Small intestine (tissue), 7 donors: Measurements from ENCODE around the gene OPALIN. TPM values are rescaled to one million over a fixed set of nuclear protein-coding genes. Genes with fewer than 3 reads are reported as not detected.

Experiments
- DNase-seq, 2 donors: peaks; one replicate each; pipeline versions ENCODE4 v3.0.0 to v3.0.0-alpha.2; 2013
- FAIRE-seq: peaks from 2 replicates; lab custom pipeline; 2012; peaks lifted over from hg19 to GRCh38; lab: Jason Lieb, UNC
- H3K27ac ChIP-seq, 3 donors: one replicate each; pipeline ENCODE4 v1.5.1; 2013; ENCODE audit warnings: low read length in 2 of 3, mild to moderate bottlenecking in 2 of 3, control low read depth in 1 of 3, inconsistent platforms in 1 of 3, low read depth in 1 of 3, moderate library complexity in 1 of 3
- H3K27me3 ChIP-seq, 3 donors: one replicate each; pipeline ENCODE4 v1.6.1; 2013; ENCODE audit warnings: low read length in 3 of 3, inconsistent platforms in 1 of 3; ENCODE audit not compliant: control insufficient read depth in 3 of 3, insufficient read depth in 3 of 3
- H3K36me3 ChIP-seq, 3 donors: one replicate each; pipeline ENCODE4 v1.6.1; 2013; ENCODE audit warnings: low read length in 3 of 3, inconsistent platforms in 1 of 3, low read depth in 1 of 3, mild to moderate bottlenecking in 1 of 3, moderate library complexity in 1 of 3; ENCODE audit not compliant: control insufficient read depth in 3 of 3, insufficient read depth in 2 of 3
- H3K4me1 ChIP-seq, 3 donors: one replicate each; pipeline ENCODE4 v1.6.1; 2013; ENCODE audit warnings: low read length in 2 of 3, inconsistent platforms in 1 of 3, low read depth in 1 of 3, mild to moderate bottlenecking in 1 of 3, moderate library complexity in 1 of 3; ENCODE audit not compliant: control insufficient read depth in 3 of 3, insufficient read depth in 2 of 3
- H3K4me3 ChIP-seq, 3 donors: one replicate each; pipeline ENCODE4 v1.5.1; 2013; ENCODE audit warnings: low read length in 3 of 3, control low read depth in 1 of 3, inconsistent platforms in 1 of 3, low read depth in 1 of 3, mild to moderate bottlenecking in 1 of 3, moderate library complexity in 1 of 3
- H3K9me3 ChIP-seq, 2 donors: one replicate each; pipeline ENCODE4 v1.6.1; 2013; ENCODE audit warnings: low read depth in 1 of 2, low read length in 1 of 2; ENCODE audit not compliant: control insufficient read depth in 2 of 2, insufficient read depth in 1 of 2
- WGBS, 3 donors: extraction: QIAGEN DNeasy Blood & Tissue Kit; methylation state at CpG; one replicate each; pipeline ENCODE4 v1.1.7; 2013; 5-methylcytosine and 5-hydroxymethylcytosine counted together
- polyA plus RNA-seq, 4 donors: library from polyadenylated mRNA; stranded (reverse) in 3 of 4; unstranded in 1 of 4; fragments of 200-250 nt in 3 of 4; fragments of 120-200 nt in 1 of 4; gene quantifications; one replicate each; pipeline versions ENCODE4 v1.2.1 to v1.2.3, GENCODE V29; 2013
- donor health status: healthy with polysubstance abuse.
- donor health status: control.
- donor health status: control.
- donor health status: Bipolar disorder and iron deficiency.
- donor health status: healthy.

The OPALIN gene
- polyA plus RNA-seq, 4 donors = not detected

GRCh38 chr10:96369890-96370583, 11.2 kb upstream of the OPALIN start:
- Histone ChIP-seq H3K9me3 (no peaks in the 10 kb centered on the region), H3K36me3 (no peaks in the 10 kb centered on the region), H3K27me3 (no peaks in the 10 kb centered on the region), H3K4me1 (peaks cover 0 to 3% (median 0%) of the 10 kb centered on the region in 3 donors), H3K27ac (no peak overlapping the region), H3K4me3 (no peak overlapping the region)
- FAIRE-seq (no peak), DNase-seq (peak in 1 of 2 donors; percentile 76)
- WGBS, 3 donors = 45 to 83% (median 49%) methylated on average over 37 to 38 of the region's 38 CpGs

GRCh38 chr10:96368971-96369370, 10.2 kb upstream of the OPALIN start:
- Histone ChIP-seq H3K27ac (no peak overlapping the region), H3K4me3 (no peak overlapping the region), H3K27me3 (no peaks in the 10 kb centered on the region), H3K36me3 (no peaks in the 10 kb centered on the region), H3K4me1 (no peaks in the 10 kb centered on the region), H3K9me3 (no peaks in the 10 kb centered on the region)
- 87 to 99% (median 90%) methylated on average over 5 of the region's 5 CpGs for WGBS, 3 donors
- FAIRE-seq (no peak), DNase-seq (no peak)

GRCh38 chr10:96367470-96367869, 8.7 kb upstream of the OPALIN start:
- no peaks in the 10 kb centered on the region for H3K4me1 ChIP-seq
- H3K36me3 ChIP-seq = no peaks in the 10 kb centered on the region
- no peaks in the 10 kb centered on the region for H3K27me3 ChIP-seq
- 83 to 90% (median 84%) methylated on average over 4 of the region's 4 CpGs for WGBS, 3 donors
- peaks cover 0 to 3% of the 10 kb centered on the region in 2 donors for H3K9me3 ChIP-seq
- no peak overlapping the region for H3K4me3 ChIP-seq
- H3K27ac ChIP-seq = no peak overlapping the region
- FAIRE-seq = no peak
- DNase-seq = no peak

- Histone ChIP-seq H3K4me3 (no peak overlapping the region), H3K9me3 (peaks cover 0 to 5% of the 10 kb centered on the region in 2 donors), H3K4me1 (no peaks in the 10 kb centered on the region), H3K27me3 (no peaks in the 10 kb centered on the region), H3K27ac (no peak overlapping the region), H3K36me3 (no peaks in the 10 kb centered on the region)
- FAIRE-seq (no peak), DNase-seq (no peak)
- WGBS, 3 donors = 68 to 85% (median 83%) methylated on average over 3 of the region's 3 CpGs
These were observed 7.7 kb upstream of the OPALIN start for GRCh38 chr10:96366508-96366907.

- Histone ChIP-seq H3K27me3 (no peaks in the 10 kb centered on the region), H3K27ac (no peak overlapping the region), H3K9me3 (peaks cover 0 to 5% of the 10 kb centered on the region in 2 donors), H3K36me3 (no peaks in the 10 kb centered on the region), H3K4me3 (no peak overlapping the region), H3K4me1 (no peaks in the 10 kb centered on the region)
- WGBS, 3 donors = 83 to 96% (median 86%) methylated on average over 3 of the region's 3 CpGs
- no peak for DNase-seq
- no peak for FAIRE-seq
These were observed 6.8 kb upstream of the OPALIN start for GRCh38 chr10:96365571-96365970.

GRCh38 chr10:96360766-96361165, 2.0 kb upstream of the OPALIN start:
- Histone ChIP-seq H3K9me3 (peaks cover 0 to 5% of the 10 kb centered on the region in 2 donors), H3K4me3 (no peak overlapping the region), H3K27ac (no peak overlapping the region), H3K4me1 (no peaks in the 10 kb centered on the region), H3K36me3 (no peaks in the 10 kb centered on the region), H3K27me3 (no peaks in the 10 kb centered on the region)
- 70 to 85% (median 80%) methylated on average over 3 of the region's 3 CpGs for WGBS, 3 donors
- FAIRE-seq = no peak
- DNase-seq = no peak

- no peaks in the 10 kb centered on the region for H3K4me1 ChIP-seq
- H3K27ac ChIP-seq = no peak overlapping the region
- 90 to 97% (median 92%) methylated on average over 6 of the region's 6 CpGs for WGBS, 3 donors
- H3K36me3 ChIP-seq = no peaks in the 10 kb centered on the region
- DNase-seq (no peak), FAIRE-seq (no peak)
- H3K27me3 ChIP-seq = no peaks in the 10 kb centered on the region
- no peak overlapping the region for H3K4me3 ChIP-seq
- H3K9me3 ChIP-seq = peaks cover 0 to 5% of the 10 kb centered on the region in 2 donors
These were observed 1.5 kb upstream of the OPALIN start for GRCh38 chr10:96360331-96360730.

GRCh38 chr10:96359616-96360015, 814 bp upstream of the OPALIN start:
- peaks cover 0 to 5% of the 10 kb centered on the region in 2 donors for H3K9me3 ChIP-seq
- no peaks in the 10 kb centered on the region for H3K36me3 ChIP-seq
- WGBS, 3 donors = 85 to 95% (median 86%) methylated on average over 6 of the region's 6 CpGs
- no peaks in the 10 kb centered on the region for H3K27me3 ChIP-seq
- no peak overlapping the region for H3K27ac ChIP-seq
- DNase-seq (no peak), FAIRE-seq (no peak)
- no peak overlapping the region for H3K4me3 ChIP-seq
- no peaks in the 10 kb centered on the region for H3K4me1 ChIP-seq
